ENCODE results near the gene GNAS-AS1.

GNAS-AS1 gene

DNA sequence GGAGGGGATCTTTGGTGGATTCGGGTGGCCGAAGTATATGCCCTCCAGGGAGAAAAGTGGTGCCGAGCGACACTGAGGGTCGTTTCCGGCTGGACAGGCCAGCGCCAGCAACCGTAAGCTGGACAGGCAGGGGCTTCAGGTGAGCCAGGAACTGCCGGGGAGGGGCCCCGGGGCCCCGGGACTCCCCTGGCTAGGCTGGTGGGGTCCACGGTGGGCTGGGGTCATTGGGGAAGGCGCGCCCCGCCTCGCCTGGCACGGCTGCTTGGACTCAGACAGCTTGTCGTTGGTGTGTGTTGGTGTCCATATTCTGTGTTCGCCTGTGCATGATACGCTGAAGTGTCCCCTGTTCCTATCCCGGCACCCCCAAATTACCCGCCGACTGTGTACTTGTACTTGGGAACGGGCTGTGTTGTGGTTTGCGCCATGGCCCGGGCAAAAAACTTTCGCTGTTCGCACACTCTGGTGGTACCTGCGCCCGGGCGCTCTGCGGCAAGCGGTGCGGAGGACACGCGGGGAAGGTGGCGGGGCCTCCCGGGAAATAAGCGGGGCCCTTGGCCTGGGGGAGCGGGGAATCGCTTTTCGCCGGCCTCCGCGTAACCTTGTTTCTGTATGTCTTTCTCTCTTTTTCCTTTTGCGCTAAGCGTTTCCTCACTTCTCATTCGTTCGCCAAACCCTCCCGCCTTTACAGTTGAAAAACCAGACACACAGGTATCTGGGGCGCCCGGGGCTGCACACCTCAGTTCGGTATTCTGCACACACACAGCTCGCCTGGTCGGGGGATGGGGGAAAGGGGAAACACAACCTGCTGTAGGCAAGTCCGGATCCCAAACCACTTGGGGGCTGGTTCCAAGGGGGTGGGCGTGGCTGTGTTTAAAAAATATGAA, 5.0 kb upstream of the GNAS-AS1 start:
- no peak for DNase-seq

DNA sequence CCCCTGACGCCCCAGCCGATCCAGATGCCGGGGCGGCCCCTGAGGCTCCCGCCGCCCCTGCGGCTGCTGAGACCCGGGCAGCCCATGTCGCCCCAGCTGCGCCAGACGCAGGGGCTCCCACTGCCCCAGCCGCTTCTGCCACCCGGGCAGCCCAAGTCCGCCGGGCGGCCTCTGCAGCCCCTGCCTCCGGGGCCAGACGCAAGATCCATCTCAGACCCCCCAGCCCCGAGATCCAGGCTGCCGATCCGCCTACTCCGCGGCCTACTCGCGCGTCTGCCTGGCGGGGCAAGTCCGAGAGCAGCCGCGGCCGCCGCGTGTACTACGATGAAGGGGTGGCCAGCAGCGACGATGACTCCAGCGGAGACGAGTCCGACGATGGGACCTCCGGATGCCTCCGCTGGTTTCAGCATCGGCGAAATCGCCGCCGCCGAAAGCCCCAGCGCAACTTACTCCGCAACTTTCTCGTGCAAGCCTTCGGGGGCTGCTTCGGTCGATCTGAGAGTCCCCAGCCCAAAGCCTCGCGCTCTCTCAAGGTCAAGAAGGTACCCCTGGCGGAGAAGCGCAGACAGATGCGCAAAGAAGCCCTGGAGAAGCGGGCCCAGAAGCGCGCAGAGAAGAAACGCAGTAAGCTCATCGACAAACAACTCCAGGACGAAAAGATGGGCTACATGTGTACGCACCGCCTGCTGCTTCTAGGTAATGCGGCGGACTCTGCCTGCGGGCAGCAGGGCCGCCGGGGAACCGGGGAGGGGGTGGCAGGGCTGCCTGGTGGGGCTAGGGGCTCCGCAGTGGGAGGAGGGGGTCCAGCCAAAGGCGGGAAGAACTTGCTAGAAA, 4.2 kb upstream of the GNAS-AS1 start:
- no peak for DNase-seq

DNA sequence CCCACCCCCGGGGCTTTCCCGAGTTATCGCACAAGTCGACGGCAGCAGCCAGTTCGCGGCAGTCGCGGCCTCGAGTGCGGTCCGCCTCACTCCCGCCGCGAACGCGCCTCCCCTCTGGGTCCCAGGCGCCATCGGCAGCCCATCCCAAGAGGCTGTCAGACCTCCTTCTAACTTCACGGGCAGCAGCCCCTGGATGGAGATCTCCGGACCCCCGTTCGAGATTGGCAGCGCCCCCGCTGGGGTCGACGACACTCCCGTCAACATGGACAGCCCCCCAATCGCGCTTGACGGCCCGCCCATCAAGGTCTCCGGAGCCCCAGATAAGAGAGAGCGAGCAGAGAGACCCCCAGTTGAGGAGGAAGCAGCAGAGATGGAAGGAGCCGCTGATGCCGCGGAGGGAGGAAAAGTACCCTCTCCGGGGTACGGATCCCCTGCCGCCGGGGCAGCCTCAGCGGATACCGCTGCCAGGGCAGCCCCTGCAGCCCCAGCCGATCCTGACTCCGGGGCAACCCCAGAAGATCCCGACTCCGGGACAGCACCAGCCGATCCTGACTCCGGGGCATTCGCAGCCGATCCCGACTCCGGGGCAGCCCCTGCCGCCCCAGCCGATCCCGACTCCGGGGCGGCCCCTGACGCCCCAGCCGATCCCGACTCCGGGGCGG, 3.4 kb upstream of the GNAS-AS1 start:
- DNase-seq: no peak

DNA sequence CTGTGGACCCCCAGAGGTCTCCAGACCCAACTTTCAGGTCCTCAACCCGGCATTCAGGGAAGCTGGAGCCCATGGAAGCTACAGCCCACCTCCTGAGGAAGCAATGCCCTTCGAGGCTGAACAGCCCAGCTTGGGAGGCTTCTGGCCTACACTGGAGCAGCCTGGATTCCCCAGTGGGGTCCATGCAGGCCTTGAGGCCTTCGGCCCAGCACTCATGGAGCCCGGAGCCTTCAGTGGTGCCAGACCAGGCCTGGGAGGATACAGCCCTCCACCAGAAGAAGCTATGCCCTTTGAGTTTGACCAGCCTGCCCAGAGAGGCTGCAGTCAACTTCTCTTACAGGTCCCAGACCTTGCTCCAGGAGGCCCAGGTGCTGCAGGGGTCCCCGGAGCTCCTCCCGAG, 2.8 kb upstream of the GNAS-AS1 start:
- DNase-seq: no peak

DNA sequence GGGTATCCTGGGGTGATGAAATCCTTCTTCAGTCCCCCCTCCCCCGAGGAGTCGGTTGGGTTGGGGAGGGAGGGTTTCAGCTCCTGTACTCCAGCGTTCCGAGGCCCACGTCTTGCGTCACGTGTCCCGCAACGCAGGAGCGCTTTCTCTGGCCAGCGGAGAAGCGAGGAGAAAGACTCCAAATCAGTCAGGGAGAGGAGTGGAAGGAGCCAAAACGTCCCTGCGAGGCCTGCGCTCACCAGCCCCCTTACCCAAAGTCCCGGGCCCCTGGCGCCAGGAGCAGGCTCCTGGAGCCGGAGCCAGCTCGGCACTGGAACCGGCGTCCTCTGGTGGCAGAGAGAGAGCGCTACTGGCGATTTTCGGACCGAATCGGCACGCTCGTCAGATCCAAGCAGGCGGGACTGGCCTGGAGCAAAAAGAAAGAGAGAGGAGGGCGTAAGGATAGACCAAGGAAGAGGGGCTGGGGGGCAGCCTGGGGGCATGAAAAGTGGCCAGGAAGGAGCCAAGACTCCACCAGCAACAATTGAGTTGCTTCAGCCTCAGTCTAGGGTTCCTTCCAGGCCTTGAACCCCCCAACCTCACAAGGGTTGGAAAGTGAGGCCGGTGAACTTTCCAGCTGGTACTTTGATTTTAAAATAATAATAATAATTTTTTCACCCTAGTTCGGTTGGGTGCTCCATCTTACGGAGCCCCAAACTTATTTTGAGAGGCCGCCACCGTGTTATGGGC, 2.0 kb upstream of the GNAS-AS1 start, which contains the start of gene GNAS:
TSS of gene GNAS (plus strand) at position 174 of the 729 bp plus-strand sequence.
- DNase-seq: peak; percentile 57

DNA sequence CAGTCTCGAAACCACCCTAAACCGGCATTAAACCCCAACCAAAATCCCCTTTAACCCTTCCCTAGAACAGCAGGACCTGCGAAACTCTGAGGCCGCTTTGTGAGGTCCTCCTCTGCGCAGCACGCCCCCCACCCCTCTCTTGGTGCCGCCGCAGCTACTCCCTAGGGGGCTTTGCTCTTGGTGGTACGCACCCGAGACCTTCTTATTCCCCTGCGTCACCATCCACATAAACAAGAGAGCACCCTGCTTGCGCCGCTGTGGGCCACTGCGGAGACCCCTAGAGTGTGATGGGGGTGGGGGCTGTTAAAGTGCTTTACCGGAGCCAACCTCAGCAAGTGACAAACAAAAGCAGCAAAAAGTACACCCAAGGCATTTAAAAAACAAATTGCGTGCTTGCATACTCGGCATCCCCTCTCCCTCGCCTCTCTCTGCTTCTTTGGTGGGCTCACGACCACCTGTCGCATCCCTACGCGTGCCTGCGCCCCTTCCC, 1.3 kb upstream of the GNAS-AS1 start:
- no peak for DNase-seq

DNA sequence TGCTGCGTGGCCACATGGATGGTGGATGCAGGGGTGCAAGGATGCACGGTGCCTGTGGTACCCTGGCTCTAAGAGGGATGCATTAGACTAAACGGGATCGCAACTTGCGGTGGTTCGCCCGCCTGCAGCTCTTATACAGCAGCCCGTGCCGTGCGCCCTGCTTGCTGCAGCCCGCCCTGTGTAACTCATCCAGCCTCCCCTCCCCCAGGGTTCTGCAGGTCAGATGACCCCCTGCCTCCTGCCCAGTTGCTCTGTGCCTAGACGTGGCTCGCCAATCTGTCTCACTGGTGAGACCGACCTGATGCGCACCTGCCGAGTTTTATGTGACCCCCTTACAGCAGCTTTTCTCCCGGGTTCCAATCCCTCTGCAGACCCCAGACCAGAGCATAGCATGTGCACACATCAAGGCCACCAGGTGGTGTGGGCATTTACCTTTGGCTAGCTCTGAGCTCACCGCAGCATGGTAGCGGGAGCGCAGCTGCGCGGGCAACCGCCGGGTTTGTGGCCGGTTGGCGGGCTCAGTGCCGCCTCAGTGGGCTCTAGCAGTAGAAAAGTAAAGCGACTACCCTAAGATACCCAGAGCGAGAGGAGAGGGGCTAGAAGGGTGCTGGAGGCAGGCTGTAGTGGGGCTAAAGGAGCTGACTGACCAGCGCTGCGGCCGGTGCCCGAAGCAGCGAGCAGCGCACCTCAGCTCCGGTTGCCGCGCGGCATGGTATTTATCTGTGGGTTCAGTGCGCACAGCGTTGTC, 693 bp upstream of the GNAS-AS1 start:
- no peak for DNase-seq

DNA sequence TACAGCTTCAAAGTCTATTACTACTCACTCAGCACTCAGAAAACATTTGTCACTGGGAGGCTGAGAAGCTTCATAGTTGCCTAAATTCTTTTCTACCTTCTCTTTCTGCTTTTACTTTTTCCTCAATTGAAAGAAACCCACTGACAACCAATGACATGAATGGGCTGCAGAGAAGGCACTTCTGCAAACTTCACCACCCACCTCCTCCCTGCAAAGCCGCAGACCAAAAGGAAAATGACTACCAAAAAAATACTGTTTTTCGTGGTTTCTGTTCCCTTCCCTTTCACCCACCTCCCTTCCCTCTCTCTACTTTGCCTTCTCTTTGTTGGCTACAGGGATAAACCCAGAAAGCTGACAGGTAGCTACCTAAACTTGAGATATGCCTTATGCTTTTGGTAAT, 3.2 kb downstream of the GNAS-AS1 start:
- DNase-seq: no peak

DNA sequence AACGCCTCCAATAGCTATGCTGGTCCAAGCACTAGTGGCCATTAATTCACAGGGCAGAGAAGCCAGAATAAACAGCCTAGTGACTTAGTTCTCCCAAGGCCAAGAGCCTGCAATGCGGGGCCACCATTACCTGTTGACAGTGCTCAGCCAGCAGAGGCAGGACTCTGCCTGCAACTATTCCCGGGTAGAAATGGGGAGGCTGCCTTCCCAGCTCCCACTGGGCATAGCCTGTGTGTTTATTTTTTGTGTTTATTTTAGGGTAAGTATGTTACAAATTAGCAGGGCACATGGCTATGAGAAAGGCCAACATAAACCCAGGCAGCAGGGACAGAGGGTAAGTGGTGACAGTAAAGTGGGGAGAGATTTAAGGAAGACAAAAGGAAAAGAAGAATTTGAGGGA, 5.0 kb downstream of the GNAS-AS1 start:
- DNase-seq: no peak

DNA sequence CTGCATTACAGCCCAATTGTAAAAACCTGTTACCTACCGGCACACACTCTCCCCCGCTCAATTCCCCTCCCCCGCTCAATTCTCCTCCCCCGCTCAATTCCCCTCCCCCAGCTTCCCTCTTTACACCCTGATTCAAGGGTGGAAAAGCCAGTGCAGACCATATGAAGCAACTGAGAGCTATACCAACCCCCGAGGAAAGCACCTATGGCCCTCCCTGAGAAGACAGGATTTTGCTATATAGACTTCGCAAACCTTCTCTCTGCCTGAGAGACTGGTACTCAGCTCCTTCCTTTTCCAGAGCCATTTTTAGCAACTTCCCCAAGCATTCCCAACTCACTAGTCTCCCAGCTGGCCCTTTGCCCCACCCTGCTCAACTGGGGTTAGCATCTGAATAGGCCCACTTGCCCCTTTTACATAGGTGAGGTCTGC, 7.6 kb downstream of the GNAS-AS1 start:
- DNase-seq: no peak

DNA sequence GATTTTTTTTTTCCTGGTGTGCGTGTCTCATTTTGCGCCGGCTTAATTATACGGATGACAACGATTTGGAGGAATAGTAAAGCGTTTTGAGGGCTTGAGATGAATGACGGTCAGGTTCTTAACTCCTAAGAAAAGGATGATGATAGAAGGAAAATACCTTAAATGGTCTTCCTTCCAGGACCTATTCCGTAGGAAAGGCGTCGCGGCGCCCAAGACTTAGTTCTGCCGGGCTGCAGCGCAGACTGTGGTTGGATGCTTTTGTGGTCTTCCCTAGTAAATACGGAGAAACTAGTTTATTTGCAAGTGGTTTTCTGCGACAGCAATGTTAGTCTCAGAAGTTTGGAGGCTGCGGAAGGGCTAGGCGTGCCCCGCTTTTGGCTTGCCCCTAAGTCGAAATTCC, 8.4 kb downstream of the GNAS-AS1 start:
- no peak for DNase-seq

DNA sequence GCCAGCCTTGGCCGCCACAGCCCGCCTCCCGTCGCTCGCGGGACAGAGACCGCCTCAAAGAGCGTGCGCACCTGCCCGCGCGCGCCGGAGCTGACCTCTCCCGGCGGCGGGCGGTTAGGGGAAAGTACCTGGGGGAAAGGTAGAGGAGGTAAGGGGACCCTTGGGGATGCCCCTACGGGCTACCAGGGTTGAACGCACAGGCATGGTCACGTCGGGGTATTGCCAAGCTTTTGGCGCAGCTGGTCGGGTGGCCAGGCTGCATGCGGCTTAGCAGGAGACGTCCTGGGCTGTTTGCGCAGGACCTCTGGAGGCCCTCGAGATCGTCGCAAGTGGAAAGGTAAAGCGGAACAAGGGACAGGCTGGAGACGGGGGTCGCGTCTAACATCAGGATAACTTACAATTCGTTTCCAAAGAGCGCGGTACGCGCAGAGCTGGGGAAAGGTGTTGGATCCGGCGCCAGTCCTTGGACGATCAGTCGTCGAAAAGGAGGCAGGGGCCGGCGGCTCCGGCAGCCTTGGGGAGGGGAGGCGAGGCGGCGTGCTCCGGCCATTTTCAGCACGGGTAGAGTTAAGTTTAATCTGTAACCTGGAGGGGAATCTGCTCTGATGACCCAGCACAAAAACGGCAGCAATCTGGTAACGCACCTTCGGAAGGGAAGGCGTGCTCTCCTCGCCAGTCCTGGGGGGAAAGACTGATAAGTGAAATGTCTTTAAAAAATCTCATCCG, 9.0 kb downstream of the GNAS-AS1 start:
- no peak for DNase-seq

DNA sequence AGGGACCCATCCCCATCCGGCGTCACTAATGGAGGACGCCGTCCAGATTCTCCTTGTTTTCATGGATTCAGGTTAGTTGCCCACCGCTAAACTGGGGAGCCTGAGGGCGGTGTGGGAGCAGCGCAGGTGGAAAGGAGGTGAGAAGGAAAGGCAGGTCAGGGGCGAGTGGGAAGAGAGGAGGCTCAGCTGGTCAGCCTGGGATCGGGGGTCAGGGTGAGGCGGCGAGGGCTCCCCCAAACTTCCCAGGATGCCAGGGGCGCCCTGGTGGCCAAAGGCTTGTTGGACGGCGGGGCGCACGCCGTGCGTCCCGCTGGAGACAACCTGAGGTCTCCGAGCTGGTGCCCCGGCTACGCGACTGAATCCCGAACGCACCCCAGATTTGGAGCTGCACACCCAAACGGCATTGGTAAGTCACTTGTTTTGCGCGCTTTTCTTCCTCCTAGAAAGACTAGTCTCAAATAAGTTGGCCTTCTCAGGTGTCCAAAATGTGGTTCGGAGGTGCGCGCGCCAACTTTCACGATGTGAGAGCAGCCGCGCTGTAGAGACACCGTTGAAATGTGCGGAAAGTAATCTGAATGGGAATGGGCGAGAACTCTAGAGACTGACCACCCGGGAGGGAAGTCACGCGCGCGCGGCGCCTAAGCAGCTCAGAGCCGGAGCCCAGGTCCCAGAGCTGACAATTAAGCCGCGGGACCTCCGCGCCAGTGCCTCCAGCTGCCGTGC, 9.7 kb downstream of the GNAS-AS1 start:
- DNase-seq: no peak

DNA sequence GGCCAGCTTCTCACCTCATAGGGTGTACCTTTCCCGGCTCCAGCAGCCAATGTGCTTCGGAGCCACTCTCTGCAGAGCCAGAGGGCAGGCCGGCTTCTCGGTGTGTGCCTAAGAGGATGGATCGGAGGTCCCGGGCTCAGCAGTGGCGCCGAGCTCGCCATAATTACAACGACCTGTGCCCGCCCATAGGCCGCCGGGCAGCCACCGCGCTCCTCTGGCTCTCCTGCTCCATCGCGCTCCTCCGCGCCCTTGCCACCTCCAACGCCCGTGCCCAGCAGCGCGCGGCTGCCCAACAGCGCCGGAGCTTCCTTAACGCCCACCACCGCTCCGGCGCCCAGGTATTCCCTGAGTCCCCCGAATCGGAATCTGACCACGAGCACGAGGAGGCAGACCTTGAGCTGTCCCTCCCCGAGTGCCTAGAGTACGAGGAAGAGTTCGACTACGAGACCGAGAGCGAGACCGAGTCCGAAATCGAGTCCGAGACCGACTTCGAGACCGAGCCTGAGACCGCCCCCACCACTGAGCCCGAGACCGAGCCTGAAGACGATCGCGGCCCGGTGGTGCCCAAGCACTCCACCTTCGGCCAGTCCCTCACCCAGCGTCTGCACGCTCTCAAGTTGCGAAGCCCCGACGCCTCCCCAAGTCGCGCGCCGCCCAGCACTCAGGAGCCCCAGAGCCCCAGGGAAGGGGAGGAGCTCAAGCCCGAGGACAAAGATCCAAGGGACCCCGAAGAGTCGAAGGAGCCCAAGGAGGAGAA, 10.5 kb downstream of the GNAS-AS1 start:
- DNase-seq: no peak

DNA sequence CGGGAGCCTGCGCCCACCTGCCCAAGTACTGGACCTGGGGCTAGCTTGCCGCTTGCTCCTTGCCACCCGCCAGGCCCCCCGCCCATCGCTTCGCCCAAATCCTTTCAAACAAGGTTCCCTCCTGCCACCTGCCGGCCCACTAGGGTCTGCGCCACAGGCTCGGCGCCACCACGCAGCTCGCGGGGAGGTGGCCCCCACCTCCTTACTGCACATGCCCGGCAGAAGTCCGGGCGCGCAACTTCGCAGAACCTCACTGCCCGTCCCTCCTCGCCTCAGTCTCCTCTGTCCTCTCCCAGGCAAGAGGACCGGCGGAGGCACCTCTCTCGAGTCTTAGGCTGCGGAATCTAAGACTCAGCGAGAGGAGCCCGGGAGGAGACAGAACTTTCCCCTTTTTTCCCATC, 11.2 kb downstream of the GNAS-AS1 start:
- DNase-seq: no peak

DNA sequence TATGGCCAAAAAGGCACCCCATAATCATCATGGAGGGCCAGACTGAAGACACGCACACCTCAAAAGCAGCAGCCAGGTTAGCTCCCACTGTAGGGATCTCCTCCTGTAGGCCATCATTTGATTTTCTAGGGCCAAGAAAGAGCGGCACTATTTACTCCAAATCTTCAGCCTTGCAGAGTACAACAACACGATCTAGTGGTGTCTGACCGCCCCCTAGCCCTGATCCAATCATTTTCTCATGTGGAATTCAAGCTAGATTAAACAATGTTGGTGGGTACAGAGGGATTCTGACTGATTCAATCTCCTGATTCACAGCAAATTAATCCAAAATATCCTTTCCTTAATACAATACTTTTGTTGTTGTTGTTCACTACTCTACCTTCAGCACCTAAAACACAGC, 12.5 kb downstream of the GNAS-AS1 start:
- no peak for DNase-seq

DNA sequence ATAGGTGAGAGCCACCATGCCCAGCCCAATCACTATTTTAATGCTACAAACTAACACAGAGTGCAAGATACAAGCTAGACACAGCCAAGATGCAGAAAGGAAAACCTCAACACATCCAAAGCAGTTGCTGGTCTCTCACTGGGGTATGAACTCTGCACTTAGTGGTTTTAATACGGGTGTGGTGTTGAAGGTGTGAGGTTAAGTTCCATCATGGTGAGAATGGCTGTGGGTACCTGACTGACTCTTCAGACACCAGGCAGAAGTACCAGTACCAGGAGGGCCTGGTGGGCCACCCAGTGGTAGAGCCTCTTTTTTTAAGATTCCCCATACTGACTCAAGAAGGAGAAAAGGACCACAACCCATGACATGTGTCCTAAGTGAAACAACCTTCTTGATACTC, 13.0 kb downstream of the GNAS-AS1 start:
- no peak for DNase-seq

DNA sequence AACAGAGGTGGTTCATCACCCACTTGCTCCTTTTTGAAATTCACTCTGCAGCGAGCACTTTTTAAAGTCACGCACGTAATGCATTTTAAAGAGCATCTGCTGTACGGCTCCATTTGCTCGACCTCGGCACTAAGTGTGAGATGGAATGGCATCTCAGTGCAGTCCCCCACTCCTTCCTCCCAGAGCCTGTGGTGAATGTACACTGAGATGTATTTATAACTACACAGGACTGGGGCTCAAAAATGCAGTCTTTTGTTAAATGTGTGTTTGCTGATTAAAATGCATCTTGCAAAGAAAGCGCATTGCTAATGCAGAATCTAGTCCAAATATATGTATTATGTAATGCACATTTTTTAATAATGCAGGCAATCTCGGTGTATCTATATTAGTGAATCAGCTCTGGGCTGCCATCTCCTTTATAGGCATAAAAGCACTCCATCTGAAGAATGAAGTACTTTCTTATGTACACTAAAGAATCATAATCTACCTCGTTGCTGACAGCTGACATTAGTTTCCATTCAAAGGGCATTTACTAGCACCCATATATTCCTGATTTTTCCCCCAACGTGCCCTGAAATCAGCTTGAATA, 14.0 kb downstream of the GNAS-AS1 start:
- DNase-seq: no peak

DNA sequence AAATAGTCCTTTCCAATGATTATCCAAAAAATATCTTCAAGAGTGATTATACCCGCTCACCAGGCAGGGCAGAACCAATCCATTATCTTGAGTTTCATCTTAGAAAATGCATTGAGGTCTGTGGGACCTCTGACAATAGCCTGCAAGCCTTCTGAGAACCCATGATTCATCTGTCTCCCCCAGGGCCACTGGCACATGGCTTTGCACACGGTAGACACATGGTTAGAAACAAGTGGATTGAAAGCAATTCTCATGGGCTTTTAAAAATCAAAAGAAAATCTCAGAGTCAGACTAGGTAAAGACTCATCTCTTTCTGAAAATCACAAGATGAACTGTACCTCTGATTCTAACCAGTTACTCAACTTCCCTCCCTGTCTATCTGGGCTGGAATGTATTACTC, 15.5 kb downstream of the GNAS-AS1 start:
- DNase-seq: no peak
